ENCODE results near the gene ROBO1. TPM values are rescaled to one million over a fixed set of nuclear protein-coding genes. Genes with fewer than 3 reads are reported as not detected.
A peak's percentile ranks its signal among the peaks of the same experiment; 100 is the strongest.

ROBO1 gene
- total RNA-seq, 1 donor from 2014 or later: 169 TPM

DNA sequence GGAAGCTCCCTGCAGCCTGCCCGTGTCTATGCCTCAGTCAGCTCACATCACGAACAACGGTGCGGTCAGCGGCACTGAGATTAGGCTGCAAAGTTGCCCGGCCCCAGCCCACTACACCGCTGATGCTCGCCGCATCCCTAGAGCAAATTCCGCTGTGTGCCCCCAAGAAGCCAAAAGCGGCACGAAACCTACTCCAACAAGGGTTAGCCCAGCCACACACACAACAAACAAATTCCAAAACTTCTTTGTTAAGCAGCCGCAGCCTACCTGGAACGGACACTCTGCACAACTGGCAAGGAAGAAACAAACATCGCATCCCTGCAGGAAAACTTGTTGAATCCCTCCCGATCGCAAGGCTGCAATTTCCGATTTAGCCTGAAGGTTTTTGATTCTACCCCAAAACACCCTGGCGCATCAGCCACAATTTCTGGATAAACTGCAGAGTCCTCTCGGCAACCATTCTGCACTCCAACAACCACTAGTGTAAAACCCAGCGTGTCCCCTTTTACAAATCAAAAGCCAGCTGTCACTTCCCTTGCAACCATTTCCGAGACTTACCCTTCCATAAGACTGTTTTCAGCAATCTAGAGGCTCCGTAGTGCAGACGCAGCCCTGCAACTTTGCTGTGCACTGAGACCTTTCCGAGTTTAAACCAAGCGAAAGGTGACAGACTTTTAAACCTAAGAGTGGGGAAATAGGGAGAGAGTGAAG, 449 bp downstream of the ROBO1 start:
- H3K36me3 ChIP-seq: no peaks in the 10 kb centered on the region
- H2AFZ ChIP-seq (replicated peaks): peak overlapping the region; percentile 67
- H3K27me3 ChIP-seq: peaks cover 74% of the 10 kb centered on the region
- H3K4me3 ChIP-seq: peak overlapping the region; percentile 50
- no peaks in the 10 kb centered on the region for H4K20me1 ChIP-seq (ENCODE audit: low read depth)
- no peaks in the 10 kb centered on the region for H3K79me2 ChIP-seq (ENCODE audit: low read depth)
- H3K9me3 ChIP-seq (ENCODE audit: low read depth): no peaks in the 10 kb centered on the region
- H3K4me2 ChIP-seq: peak overlapping the region; percentile 80
- Mint-ChIP-seq H3K4me1 (peaks cover 14% of the 10 kb centered on the region), H3K27ac (no peak overlapping the region), H3K36me3 (no peaks in the 10 kb centered on the region), H3K9me3 (no peaks in the 10 kb centered on the region), H3K27me3 (ENCODE audit: insufficient read depth, low read depth) (peaks cover 6% of the 10 kb centered on the region), H3K4me3 (no peak overlapping the region)
- H3K27ac ChIP-seq: no peak overlapping the region
- no peak overlapping the region for H3K9ac ChIP-seq
- peaks cover 9% of the 10 kb centered on the region for H3K4me1 ChIP-seq
- H3F3A ChIP-seq (ENCODE audit: low read depth): peaks cover 18% of the 10 kb centered on the region
- DNase-seq (ENCODE audit: low spot score): peak; percentile 57
- TF ChIP-seq EZH2phosphoT487 (IDR thresholded peaks at IDR 0.05) (peak; percentile 11), EZH2 (IDR thresholded peaks at IDR 0.05) (peak; percentile 43)
- TF ChIP-seq, protein P1, sequence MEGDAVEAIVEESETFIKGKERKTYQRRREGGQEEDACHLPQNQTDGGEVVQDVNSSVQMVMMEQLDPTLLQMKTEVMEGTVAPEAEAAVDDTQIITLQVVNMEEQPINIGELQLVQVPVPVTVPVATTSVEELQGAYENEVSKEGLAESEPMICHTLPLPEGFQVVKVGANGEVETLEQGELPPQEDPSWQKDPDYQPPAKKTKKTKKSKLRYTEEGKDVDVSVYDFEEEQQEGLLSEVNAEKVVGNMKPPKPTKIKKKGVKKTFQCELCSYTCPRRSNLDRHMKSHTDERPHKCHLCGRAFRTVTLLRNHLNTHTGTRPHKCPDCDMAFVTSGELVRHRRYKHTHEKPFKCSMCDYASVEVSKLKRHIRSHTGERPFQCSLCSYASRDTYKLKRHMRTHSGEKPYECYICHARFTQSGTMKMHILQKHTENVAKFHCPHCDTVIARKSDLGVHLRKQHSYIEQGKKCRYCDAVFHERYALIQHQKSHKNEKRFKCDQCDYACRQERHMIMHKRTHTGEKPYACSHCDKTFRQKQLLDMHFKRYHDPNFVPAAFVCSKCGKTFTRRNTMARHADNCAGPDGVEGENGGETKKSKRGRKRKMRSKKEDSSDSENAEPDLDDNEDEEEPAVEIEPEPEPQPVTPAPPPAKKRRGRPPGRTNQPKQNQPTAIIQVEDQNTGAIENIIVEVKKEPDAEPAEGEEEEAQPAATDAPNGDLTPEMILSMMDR (IDR thresholded peaks at IDR 0.05): peak; percentile 46

DNA sequence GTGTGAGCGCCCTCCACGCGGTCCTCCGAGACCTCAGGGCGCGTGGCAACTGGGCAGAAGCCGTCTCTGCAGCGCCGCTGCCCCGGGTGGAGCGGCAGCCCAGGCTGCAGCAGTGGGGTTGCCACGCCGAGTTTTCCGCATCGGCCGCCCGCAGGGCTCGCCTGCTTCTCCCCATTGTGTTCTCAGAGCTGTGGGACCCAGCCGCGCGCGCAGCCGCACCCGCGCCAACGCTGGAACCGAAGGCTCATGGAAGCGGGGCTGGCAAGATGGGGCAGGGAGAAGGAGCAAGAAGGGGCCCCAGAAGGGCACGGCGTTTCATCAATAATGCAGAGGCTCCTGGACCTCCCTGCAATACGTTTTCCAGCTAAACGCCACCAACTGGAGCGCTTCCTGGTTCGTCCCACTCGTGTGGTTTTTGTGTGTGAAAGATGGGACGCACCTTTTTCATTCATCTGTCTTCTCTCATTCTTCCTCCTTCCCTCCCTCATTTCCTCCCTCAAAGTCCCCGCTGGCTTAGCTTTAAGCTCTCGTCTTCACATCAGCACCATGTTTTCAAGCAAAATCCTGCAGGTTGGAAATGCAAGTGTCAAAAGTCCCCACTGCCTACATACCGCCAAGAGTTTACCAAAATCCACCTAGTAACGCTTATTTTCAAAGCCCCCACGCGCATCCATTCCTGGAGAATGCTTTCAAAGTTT, 1.2 kb downstream of the ROBO1 start:
- H3K9ac ChIP-seq: no peak overlapping the region
- H3K4me2 ChIP-seq: peak overlapping the region; percentile 80
- H2AFZ ChIP-seq (replicated peaks): peak overlapping the region; percentile 67
- no peaks in the 10 kb centered on the region for H4K20me1 ChIP-seq (ENCODE audit: low read depth)
- H3K27me3 ChIP-seq: peaks cover 76% of the 10 kb centered on the region
- peaks cover 9% of the 10 kb centered on the region for H3K4me1 ChIP-seq
- Mint-ChIP-seq H3K27me3 (ENCODE audit: insufficient read depth, low read depth) (peaks cover 6% of the 10 kb centered on the region), H3K27ac (no peak overlapping the region), H3K36me3 (no peaks in the 10 kb centered on the region), H3K4me1 (peaks cover 14% of the 10 kb centered on the region), H3K9me3 (no peaks in the 10 kb centered on the region), H3K4me3 (no peak overlapping the region)
- no peak overlapping the region for H3K27ac ChIP-seq
- peak overlapping the region; percentile 50 for H3K4me3 ChIP-seq
- H3K79me2 ChIP-seq (ENCODE audit: low read depth): no peaks in the 10 kb centered on the region
- H3K36me3 ChIP-seq: no peaks in the 10 kb centered on the region
- peaks cover 17% of the 10 kb centered on the region for H3F3A ChIP-seq (ENCODE audit: low read depth)
- peak; percentile 48 for TF ChIP-seq EZH2 (IDR thresholded peaks at IDR 0.05)
- TF ChIP-seq EZH2phosphoT487 (IDR thresholded peaks at IDR 0.05): peak; percentile 45
- TF ChIP-seq, protein P1 (IDR thresholded peaks at IDR 0.05): no peak
- no peaks in the 10 kb centered on the region for H3K9me3 ChIP-seq (ENCODE audit: low read depth)
- DNase-seq (ENCODE audit: low spot score): peak; percentile 47

DNA sequence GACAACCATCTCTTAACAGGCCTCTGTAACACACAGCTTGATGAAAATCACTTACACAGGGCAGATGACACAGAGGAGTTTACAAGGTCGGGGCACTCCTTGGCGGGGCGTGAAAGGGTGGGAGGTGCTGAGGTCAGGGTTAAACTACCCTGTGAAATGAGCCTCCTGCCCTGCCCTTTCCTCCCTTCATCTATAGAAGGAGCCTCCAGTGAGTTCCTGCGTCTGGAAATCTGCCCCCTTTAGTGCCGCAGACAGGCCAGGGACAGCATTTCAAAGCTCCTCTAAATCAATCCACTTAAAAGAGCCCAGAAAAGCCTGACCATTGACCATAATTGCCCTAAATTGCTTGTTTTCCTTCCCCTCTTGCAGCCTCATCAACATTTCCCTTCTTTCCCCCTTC, 1.9 kb downstream of the ROBO1 start:
- peak overlapping the region; percentile 67 for H2AFZ ChIP-seq (replicated peaks)
- peak overlapping the region; percentile 80 for H3K4me2 ChIP-seq
- H3K9me3 ChIP-seq (ENCODE audit: low read depth): no peaks in the 10 kb centered on the region
- H3K4me1 Mint-ChIP-seq: peaks cover 14% of the 10 kb centered on the region
- no peaks in the 10 kb centered on the region for H3K79me2 ChIP-seq (ENCODE audit: low read depth)
- peak; percentile 31 for DNase-seq (ENCODE audit: low spot score)
- no peaks in the 10 kb centered on the region for H3K36me3 Mint-ChIP-seq
- no peaks in the 10 kb centered on the region for H3K9me3 Mint-ChIP-seq
- TF ChIP-seq, protein P1 (IDR thresholded peaks at IDR 0.05): no peak
- TF ChIP-seq EZH2phosphoT487 (IDR thresholded peaks at IDR 0.05) (no peak), EZH2 (IDR thresholded peaks at IDR 0.05) (no peak)
- H3K4me3 ChIP-seq: peak overlapping the region; percentile 50
- H4K20me1 ChIP-seq (ENCODE audit: low read depth): no peaks in the 10 kb centered on the region
- H3K4me1 ChIP-seq: peaks cover 9% of the 10 kb centered on the region
- no peak overlapping the region for H3K4me3 Mint-ChIP-seq
- H3K9ac ChIP-seq: no peak overlapping the region
- H3K27me3 Mint-ChIP-seq (ENCODE audit: insufficient read depth, low read depth): peaks cover 6% of the 10 kb centered on the region
- no peak overlapping the region for H3K27ac ChIP-seq
- peaks cover 78% of the 10 kb centered on the region for H3K27me3 ChIP-seq
- no peaks in the 10 kb centered on the region for H3K36me3 ChIP-seq
- no peak overlapping the region for H3K27ac Mint-ChIP-seq
- peaks cover 11% of the 10 kb centered on the region for H3F3A ChIP-seq (ENCODE audit: low read depth)
